Dedifferentiated amniotic fluid mesenchymal stem cell (primary cell): ENCODE results near the gene CYP2C19.
"Not testable (repeated sequence)": the region's sequence is repeated elsewhere in the genome, so short reads cannot be mapped to it uniquely, and the experiment has no call there.

ENCODE experiments used
- DNase-seq: peaks from one replicate; pipeline ENCODE4 v3.0.0-alpha.2; 2016; ENCODE audit errors: extremely low spot score

The CYP2C19 gene

DNA sequence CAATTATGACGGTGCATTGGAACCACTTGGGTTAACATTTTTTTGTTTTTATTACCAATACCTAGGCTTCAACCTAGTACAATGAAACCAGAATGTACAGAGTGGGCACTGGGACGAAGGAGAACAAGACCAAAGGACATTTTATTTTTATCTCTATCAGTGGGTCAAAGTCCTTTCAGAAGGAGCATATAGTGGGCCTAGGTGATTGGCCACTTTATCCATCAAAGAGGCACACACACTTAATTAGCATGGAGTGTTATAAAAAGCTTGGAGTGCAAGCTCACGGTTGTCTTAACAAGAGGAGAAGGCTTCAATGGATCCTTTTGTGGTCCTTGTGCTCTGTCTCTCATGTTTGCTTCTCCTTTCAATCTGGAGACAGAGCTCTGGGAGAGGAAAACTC lies at the start of gene CYP2C19:
CYP2C19 (plus strand) TSS at position 289 of the 400 bp plus-strand sequence; CDS start at position 314, 25 bp downstream.
- no peak for DNase-seq

DNA sequence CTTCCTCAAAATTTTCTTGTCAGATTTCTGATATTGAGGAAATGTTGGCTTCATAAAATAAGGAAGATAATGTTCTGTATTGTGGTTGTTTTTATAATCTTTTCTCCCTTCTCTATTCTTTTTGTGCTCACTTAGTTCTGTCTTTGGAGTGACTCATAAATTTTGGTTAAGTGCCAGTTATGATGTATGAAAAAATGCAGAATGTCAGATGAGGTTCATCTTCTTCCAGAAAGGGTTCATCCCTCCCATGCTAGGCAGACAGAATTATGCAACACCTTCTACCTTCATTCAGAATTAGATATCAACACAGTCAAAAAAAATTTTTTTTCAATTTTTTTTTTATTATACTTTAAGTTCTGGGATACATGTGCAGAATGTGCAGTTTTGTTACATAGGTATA lies 36.6 kb upstream of the CYP2C19 start:
- no peak for DNase-seq

DNA sequence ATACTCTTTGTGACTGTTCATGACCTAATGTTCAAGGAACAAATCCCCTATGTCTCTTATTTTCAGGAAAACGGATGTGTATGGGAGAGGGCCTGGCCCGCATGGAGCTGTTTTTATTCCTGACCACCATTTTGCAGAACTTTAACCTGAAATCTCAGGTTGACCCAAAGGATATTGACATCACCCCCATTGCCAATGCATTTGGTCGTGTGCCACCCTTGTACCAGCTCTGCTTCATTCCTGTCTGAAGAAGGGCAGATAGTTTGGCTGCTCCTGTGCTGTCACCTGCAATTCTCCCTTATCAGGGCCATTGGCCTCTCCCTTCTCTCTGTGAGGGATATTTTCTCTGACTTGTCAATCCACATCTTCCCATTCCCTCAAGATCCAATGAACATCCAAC lies 27.3 kb upstream of the CYP2C19 start:
- no peak for DNase-seq

DNA sequence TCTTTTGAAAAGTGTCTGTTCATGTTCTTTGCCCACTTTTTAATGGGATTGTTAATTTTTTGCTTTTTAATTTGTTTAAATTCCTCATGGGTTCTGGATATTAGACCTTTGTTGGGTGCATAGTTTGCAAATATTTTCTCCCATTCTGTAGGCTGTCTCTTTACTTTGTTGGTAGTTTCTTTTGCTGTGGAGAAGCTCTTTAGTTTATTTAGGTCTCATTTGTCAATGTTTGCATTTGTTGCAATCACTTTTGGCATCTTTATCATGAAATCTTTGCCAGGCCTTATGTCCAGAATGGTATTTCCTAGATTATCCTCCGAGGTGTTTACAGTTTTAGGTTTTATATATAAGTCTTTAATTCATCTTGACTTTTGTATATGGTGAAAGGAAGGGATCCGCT lies 23.9 kb upstream of the CYP2C19 start:
- DNase-seq: no peak

DNA sequence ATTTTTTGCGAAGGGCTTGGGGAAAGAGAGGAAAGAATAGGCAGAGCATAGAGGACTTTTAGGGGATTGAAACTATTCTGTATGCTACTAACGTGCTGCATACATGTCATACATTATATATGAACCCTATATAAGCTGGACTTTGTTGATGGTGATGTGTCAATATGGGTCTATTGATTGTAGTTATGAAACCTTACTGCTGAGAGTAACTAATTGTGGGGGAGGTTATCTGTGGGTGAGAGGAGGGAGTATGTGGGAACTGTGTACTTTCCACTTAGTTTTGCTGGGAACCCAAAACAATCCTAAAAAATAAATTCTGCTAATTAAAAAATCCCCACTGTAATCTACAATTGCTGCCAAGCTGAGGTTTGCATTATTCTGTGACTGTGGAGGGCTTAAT lies 15.3 kb upstream of the CYP2C19 start:
- no peak for DNase-seq

DNA sequence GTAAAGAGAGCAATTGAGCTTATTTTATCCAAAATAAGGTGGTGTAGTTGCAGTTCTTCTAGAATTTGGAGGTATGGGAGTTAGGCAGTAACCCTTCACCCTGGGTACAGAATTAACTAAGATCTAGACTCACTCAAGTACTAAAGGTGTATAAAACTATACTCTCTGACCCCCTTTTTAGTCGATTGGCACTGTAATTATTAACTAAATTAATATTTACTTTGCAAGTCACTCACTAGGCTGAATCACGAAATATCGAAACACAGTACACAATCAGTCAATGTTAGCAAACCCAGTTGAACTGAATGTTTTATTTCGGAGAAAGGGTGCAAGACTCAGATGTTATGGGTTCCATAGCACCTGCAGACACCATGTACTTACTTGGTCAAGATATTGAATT lies 14.6 kb upstream of the CYP2C19 start:
- no peak for DNase-seq

DNA sequence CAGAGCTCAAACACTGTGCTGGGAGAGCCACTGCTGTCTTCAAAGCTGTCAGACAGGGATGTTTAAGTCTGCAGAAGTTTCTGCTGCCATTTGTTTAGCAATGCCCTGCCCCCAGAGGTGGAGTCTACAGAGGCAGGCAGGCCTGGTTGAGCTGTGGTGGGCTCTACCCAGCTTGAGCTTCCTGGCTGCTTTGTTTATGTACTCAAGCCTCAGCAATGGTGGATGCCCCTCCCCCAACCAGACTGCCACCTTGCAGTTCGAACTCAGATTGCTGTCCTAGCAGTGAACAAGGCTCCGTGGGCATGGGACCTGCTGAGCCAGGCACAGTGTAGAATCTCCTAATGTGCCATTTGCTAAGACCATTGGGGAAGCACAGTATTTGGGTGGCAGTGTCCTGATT lies 4.6 kb upstream of the CYP2C19 start:
- no peak for DNase-seq

DNA sequence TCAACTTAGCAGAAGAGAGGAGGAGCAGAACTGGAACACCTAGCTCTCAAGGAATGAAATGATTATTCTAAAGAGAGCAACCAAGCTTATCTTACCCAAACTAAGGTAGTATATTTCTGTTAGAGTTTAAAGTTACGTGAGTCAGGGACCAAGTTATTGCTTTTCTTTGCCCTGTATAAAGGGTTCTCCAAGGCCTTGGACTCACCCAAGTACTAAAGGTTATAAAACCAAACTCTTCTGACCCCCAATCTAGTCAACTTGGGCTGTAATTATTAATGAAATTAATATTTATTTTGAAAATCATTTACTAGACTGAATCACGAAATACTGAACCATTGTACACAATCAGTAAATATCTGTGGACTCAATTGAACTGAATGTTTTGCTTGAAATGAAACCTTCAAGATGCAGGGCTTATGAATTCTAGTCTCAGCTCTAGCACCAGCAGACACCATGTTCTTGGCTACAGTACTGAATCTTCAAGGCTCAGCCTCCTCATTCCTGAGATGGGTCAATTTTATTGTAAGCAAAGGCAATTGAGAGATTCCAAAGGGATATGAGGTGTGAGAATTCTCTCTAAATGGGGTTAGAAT lies 1.8 kb upstream of the CYP2C19 start:
- no peak for DNase-seq

DNA sequence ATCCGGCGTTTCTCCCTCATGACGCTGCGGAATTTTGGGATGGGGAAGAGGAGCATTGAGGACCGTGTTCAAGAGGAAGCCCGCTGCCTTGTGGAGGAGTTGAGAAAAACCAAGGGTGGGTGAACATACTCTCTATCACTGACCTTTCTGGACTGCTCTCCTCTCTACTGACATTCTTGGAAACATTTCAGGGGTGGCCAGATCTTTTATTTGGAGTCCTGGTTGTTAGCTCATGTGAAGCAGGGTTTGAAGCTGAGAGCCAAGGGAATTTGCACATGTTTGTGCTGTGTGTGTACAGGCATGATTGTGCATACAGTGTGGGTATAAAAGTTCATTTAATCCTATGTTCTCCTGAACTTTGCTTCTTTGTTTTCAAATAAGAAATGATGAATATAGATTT lies 12.9 kb downstream of the CYP2C19 start:
- not testable (repeated sequence) for DNase-seq

DNA sequence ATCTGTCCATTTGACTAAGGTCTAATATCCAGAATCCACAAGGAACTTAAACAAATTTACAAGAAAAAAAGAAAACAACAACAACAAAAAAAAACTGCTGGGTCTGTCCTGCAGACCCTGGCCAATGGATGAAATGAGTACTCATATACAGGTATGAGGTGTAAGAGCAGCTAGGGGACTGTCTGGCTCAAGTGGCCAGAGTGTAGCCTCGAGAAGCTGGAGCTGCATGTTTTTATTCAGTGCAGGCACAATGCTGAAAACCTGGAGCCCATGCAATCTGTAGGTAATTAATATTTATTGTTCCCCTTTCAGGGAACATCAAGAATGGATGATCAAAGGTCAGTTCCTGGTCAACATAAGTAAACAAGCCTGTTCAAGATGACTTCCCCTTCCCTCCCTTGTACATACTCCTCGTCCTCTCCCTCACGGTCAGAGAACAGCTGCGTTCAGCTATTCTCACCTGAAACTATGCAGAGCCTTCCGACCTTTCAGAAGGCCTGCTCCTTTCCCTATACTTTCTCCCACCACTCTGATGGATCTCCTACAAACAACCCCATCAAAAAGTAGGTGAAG lies 15.5 kb downstream of the CYP2C19 start:
- DNase-seq: no peak

DNA sequence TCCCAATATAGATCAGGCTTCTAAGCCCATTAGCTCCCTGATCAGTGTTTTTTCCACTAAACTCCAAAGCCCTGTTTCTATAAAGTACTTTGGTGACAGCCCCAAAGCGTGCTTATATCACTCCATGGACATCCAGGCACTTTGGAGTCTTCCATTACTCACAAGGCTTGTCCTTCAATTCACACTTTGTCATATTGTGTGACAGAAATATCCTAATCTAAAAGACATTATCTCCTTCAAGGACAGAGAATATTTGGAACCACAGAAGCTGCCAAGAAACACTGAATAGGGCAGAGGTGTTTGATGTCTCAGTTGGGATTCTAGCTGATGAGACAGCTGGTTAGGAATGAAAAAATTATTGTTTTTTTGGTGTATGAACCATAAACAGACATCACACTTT lies 18.4 kb downstream of the CYP2C19 start:
- no peak for DNase-seq

DNA sequence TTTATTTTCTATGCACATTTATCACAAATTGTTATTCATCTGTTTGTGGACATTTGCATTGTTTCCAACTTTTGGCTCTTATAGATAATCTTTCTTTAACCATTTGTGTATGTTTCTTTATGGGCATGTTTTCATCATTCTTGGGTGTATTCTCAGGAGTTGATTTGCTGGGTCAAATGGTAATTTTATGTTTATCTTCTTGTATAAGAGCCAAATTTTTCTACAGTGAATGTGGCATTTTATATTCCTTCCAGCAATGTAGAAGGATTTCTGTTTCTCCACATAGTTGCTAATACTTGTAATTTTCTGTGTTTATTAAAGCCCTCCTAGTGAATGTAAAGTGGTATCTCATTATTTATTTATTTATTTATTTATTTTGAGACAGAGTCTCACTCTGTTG lies 21.8 kb downstream of the CYP2C19 start:
- no peak for DNase-seq

DNA sequence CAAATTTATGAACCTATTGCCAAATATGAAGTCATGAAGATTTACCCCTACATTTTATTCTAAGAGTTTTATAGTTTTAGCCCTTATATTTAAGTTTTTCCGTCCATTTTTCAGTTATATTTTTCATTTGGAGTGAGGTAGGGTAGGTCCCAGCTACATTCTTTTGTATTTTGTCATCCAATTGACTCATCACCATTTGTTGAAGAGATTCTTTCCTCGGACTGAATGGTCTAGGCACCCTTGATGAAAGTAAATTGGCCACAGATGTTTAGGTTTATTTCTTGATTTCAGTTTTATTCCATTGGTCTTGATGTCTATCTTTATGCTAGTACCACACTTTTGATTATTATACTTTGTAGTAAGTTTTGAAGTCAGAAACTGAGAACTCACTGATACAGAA lies 22.7 kb downstream of the CYP2C19 start:
- DNase-seq: no peak

DNA sequence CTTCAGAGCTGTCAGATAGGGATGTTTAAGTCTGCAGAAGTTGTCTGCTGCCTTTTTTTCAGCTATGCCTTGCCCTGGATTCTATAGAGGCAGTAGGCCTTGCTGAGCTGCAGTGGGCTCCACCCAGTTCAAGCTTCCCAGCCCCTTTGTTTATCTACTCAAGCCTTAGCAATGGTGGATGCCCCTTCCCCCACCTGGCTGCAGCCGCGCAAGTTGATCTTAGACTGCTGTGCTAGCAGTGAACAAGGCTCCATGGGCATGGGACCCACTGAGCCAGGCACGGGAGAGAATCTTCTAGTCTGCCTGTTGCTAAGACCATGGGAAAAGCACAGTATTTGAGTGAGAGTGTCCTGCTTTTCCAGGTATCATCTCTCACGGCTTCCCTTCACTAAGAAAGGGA lies 38.1 kb downstream of the CYP2C19 start:
- DNase-seq: not testable (repeated sequence)

DNA sequence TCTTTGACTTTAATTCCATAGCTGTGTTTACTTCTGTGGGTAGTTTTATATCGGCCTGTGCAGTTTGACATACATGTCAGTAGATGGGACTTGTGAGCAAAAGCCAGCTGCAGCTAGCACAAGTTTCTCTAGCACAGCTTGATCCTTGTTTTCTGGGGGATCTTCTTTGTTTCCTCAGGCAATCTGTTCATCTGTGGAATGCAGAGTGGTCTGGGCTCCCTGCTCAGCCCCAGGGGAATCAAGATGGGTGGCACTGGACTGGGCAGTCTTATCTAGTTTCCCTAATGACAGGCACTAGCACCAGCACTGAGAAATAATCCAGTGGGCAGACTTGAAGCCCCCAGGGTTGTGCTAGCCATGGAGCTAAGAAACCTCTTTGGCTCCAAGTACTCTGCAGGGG lies 40.8 kb downstream of the CYP2C19 start:
- DNase-seq: no peak

DNA sequence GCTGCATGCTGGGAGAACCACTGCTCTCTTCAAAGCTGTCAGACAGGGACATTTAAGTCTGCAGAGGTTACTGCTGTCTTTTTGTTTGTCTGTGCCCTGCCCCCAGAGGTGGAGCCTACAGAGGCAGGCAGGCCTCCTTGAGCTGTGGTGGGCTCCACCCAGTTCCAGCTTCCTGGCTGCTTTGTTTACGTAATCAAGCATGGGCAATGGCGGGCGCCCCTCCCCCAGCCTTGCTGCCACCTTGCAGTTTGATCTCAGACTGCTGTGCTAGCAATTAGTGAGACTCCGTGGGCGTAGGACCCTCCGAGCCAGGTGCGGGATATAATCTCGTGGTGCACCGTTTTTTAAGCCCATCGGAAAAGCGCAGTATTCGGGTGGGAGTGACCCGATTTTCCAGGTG lies 67.5 kb downstream of the CYP2C19 start:
- DNase-seq: not testable (repeated sequence)

DNA sequence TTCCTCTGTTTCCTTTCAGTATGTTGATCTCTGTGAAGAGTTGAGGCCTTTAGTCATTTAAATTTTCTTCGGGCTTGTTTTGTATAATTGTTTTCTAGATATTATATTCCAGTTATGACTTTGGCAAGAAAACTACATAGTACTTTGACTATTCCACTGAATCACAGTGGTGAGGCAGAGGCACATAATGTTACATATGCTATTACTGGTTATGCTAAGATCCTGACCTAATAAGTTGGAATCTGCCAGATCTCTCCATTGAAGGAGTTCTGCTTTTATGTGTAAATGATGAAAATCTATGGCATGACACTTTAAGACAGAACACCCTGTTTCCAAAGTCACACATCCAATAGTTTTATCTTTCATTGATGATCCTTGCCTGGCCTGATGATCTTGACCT lies 83.7 kb downstream of the CYP2C19 start:
- DNase-seq: no peak

DNA sequence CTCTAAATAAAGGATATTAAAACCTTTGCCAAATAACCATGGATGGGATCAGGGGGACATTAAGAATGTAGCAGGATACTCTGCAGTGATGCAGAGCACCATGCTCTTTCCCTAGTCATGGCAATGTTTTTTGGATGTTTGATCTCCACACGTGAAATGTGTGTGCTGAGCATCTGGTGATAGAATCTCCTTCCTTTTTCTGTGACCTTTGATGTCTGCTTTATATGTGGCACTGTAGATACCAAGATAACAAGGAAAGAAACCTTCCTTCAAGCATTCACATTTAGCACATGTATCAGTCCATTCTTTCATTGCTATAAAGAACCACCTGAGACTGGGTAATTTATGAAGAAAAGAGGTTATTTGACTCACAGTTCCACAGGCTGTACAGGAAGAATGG lies 88.3 kb downstream of the CYP2C19 start:
- no peak for DNase-seq

DNA sequence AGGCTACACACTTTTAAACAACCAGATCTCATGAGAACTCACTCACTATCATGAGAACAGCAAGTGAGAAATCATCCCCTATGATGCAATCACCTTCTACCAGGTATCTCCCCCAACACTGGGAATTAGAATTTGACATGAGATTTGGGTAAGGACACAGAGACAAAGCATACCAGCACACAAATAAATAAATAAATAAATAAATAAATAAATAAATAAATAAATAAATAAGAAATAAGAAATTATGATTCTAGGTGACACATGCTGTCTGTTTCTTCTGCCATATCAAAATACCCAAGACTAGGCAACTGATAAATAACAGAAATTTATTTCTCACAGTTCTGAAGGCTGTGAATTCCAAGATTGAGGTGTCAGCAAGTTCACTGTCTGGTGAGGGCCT lies 88.8 kb downstream of the CYP2C19 start:
- DNase-seq: no peak

DNA sequence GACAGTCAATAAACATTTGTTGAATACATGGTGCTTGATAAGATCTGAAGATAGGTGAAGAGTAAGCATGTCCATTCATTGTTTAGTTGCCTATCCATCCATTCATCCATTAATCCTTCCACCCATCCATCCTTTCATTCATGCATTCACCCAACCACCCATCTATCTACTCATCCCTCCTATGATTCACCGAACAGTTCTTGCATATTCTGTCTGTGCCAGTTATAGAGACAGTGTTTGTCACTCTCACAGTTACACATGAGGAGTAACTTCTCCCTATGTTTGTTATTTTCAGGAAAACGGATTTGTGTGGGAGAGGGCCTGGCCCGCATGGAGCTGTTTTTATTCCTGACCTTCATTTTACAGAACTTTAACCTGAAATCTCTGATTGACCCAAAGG lies 90.0 kb downstream of the CYP2C19 start:
- DNase-seq: no peak

DNA sequence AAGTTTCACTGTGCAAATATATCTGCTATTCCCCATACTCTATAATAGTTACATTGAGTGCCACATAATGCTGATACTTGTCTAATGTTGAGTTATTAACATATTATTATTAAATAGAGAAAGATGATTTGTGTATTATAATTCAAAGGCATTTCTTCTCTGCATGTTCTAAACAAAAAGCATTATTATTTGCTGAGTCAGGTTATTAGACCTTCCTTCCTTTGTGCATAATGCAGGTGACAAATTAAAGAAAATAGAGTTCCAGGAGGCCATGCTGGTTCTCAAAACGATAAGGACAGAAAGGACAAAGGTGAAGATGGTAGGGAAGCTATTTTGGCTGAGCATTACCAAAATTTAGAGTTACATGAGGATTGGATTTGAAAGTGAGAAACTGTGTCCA lies 90.6 kb downstream of the CYP2C19 start:
- no peak for DNase-seq

DNA sequence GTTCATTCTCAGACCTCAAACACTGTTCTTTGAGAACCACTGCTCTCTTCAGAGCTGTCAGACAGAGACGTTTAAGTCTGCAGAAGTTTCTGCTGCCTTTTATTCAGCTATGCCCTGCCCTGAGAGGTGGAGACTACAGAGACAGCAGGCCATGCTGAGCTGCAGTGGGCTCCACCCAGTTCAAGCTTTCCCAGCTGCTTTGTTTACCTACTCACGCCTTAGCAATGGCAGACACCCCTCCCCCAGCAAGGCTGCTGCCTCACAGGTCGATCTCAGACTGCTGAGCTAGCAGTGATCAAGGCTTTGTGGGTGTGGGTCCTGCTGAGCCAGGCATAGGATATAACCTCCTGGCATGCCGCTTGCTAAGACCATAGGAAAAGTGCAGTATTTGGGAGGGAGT lies 95.5 kb downstream of the CYP2C19 start:
- DNase-seq: no peak

DNA sequence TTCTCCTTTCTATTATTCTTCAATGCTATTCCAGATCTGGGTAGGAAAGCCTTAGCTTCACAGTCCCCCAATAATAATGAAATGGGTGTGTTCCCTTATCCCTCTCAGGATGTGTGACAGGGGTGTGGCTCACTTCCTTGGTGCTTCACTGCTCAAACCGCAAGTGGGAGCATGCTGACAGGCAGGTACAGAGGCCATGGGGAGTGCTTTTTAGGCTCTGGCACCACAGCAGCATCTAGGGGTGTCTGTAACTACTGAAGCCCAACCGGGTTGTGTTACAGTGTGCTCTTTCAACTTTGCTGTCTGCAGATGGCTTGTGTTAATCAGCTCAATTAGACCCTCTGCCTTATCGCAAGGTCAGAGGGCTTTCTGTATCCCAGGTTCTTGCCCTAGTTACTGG lies 96.6 kb downstream of the CYP2C19 start:
- no peak for DNase-seq

DNA sequence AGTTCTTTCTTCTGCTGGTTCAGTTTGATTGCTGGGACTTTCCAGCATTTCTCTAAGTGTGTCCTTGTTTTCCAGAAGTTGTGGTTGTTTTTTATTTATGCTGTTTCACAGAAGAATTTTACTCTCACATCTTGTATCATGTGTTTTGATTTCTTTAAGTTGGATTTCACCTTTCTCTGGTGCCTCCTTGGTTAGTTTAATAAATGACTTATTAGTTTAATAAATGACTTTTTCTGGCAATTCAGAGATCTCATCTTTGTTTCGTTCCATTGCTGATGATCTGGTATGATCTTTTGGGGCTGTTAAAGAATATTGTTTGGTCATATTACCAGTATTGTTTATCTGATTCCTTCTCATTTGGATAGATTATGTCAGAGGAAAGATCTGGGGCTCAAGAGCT lies 116.2 kb downstream of the CYP2C19 start:
- DNase-seq: no peak
